ENCODE measurements around the gene PIGK. TPM values are rescaled to one million over a fixed set of nuclear protein-coding genes. Genes with fewer than 3 reads are reported as not detected.

PIGK gene
- 14.3 and 17.4 TPM in 2 replicates for total RNA-seq

GRCh38 chr1:77219166-77219887 is at the start of gene PIGK:
Gene PIGK (minus strand): TSS chr1:77219430. CDS start chr1:77219402, 28 bp downstream.
- no peaks in the 10 kb centered on the region for H3K27me3 ChIP-seq (ENCODE audit: control insufficient read depth, insufficient read depth, low read length)
- peaks cover 2% of the 10 kb centered on the region for H3K36me3 ChIP-seq (ENCODE audit: control insufficient read depth, insufficient read depth, low read length)
- H3K4me3 ChIP-seq (ENCODE audit: low read depth, low read length): peak within 1 kb of the TSS; percentile 77
- TF ChIP-seq CTCF (IDR thresholded peaks at IDR 0.05; ENCODE audit: insufficient read depth, low read length, severe bottlenecking): peak; percentile 18
- peak; percentile 79 for DNase-seq (ENCODE audit: low read depth)
- FAIRE-seq: no peak

DNA sequence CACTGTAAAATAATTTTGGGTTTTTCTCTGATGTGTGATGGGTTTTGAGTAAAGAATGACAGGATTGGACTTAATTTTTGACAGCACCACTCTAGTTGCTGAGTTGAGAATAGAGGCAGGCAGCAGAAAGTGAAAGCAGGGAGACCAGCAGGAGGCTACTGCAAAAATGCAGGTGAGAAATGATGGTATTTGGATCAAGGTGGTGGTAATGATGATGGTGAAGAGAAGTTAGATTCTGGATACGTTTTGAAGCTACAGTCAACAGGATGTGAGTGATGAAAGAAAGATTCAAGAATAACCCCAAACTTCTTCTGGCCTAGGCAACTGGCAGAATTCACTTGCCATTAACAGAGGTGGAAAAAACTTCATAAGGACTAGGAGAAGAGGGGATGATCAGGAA is 47.8 kb upstream of the PIGK start:
- Histone ChIP-seq H3K36me3 (ENCODE audit: control insufficient read depth, insufficient read depth, low read length) (no peaks in the 10 kb centered on the region), H3K4me3 (ENCODE audit: low read depth, low read length) (no peak overlapping the region), H3K27me3 (ENCODE audit: control insufficient read depth, insufficient read depth, low read length) (no peaks in the 10 kb centered on the region)
- no peak for TF ChIP-seq CTCF (IDR thresholded peaks at IDR 0.05; ENCODE audit: insufficient read depth, low read length, severe bottlenecking)
- no peak for FAIRE-seq
- DNase-seq (ENCODE audit: low read depth): no peak

DNA sequence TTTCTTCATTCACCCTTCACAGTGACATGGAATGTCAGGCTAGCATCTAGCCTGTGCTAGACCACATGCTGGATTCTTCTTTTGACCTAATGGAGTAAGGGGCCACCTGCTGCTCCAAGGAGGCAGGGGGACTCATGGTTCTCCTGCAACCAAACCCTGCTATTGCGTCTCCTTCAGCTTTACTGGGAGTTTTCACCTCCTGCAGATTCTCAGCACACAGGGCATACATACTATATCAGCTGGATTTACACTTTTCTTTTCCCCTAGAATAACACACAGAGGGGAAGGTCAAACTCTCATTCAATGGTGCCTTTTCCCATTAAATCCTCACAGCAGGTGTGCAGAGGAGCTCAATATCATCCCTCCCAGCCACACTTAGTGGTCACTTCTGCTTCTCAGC is 46.0 kb upstream of the PIGK start:
- no peak for FAIRE-seq
- no peak for DNase-seq (ENCODE audit: low read depth)
- H3K36me3 ChIP-seq (ENCODE audit: control insufficient read depth, insufficient read depth, low read length): no peaks in the 10 kb centered on the region
- H3K27me3 ChIP-seq (ENCODE audit: control insufficient read depth, insufficient read depth, low read length): no peaks in the 10 kb centered on the region
- H3K4me3 ChIP-seq (ENCODE audit: low read depth, low read length): no peak overlapping the region
- TF ChIP-seq CTCF (IDR thresholded peaks at IDR 0.05; ENCODE audit: insufficient read depth, low read length, severe bottlenecking): no peak

- no peak for FAIRE-seq
- TF ChIP-seq CTCF (IDR thresholded peaks at IDR 0.05; ENCODE audit: insufficient read depth, low read length, severe bottlenecking): no peak
- Histone ChIP-seq H3K4me3 (ENCODE audit: low read depth, low read length) (no peak overlapping the region), H3K36me3 (ENCODE audit: control insufficient read depth, insufficient read depth, low read length) (no peaks in the 10 kb centered on the region), H3K27me3 (ENCODE audit: control insufficient read depth, insufficient read depth, low read length) (no peaks in the 10 kb centered on the region)
- DNase-seq (ENCODE audit: low read depth): no peak
Measured at GRCh38 chr1:77263708-77264107, 44.5 kb upstream of the PIGK start.

DNA sequence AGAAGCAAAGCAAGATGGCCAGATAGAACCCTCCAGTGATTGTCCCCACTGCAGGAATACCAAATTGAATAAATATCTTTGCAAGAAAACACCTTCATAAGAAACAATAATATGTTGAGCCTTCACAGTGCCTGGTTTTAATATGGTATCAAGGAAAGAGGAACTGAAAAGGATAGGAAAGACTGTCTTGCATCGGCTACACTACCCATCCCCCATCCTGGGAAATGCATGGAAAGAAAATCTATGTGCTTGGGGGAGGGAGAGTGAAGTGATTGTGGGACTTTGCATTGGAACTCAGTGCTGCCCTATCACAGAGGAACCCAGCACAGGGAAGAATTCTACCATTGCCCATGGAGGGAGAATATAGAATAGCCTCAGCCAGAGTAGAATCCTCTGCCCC is 34.0 kb upstream of the PIGK start:
- TF ChIP-seq CTCF (IDR thresholded peaks at IDR 0.05; ENCODE audit: insufficient read depth, low read length, severe bottlenecking): no peak
- no peak for FAIRE-seq
- Histone ChIP-seq H3K4me3 (ENCODE audit: low read depth, low read length) (no peak overlapping the region), H3K36me3 (ENCODE audit: control insufficient read depth, insufficient read depth, low read length) (no peaks in the 10 kb centered on the region), H3K27me3 (ENCODE audit: control insufficient read depth, insufficient read depth, low read length) (no peaks in the 10 kb centered on the region)
- no peak for DNase-seq (ENCODE audit: low read depth)

DNA sequence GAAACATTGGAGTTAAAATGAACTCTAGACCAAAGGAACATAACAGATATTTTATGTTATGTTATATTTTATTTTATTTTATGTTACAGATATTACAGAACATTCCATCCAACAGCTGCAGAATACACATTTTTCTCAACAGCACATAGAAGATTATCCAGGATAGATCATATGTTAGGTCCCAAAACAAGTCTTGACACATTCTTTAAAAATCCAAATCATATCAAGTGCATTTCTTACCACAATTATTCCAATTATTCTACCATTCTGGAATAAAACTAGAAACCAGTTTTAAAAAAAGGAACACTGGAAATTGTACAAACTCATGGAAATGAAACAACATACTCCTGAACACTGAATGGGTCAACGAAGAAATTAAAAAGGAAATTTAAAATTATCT is 30.9 kb upstream of the PIGK start:
- DNase-seq (ENCODE audit: low read depth): no peak
- Histone ChIP-seq H3K27me3 (ENCODE audit: control insufficient read depth, insufficient read depth, low read length) (no peaks in the 10 kb centered on the region), H3K36me3 (ENCODE audit: control insufficient read depth, insufficient read depth, low read length) (no peaks in the 10 kb centered on the region), H3K4me3 (ENCODE audit: low read depth, low read length) (no peak overlapping the region)
- TF ChIP-seq CTCF (IDR thresholded peaks at IDR 0.05; ENCODE audit: insufficient read depth, low read length, severe bottlenecking): no peak
- no peak for FAIRE-seq

Measured in bronchial epithelial cell (primary cell).